BJ (cell line): ENCODE measurements around the gene ZNF460. TPM values are rescaled to one million over a fixed set of nuclear protein-coding genes. Genes with fewer than 3 reads are reported as not detected.

ENCODE experiments used
- CTCF ChIA-PET: fragments of 350-600 bp; formaldehyde crosslinking; extraction: SDS; loops from one replicate; lab custom pipeline; 2021; ENCODE audit warnings: antibody characterized with exemption, inconsistent platforms; lab: Yijun Ruan, JAX
- POLR2A ChIA-PET: fragments of 300-600 bp; sonication (Branson Sonifier 250); formaldehyde crosslinking; extraction: SDS; loops from one replicate; lab custom pipeline; 2021; ENCODE audit warnings: antibody characterized with exemption; lab: Charles Lee
- DNase-seq: peaks from one replicate; pipeline ENCODE4 v3.0.0-alpha.2; 2011; ENCODE audit warnings: low read depth
- H3K27me3 ChIP-seq: 2 replicates; pipeline ENCODE4 v1.6.0; 2011; ENCODE audit warnings: low read length; ENCODE audit not compliant: control insufficient read depth, insufficient read depth
- H3K36me3 ChIP-seq: 2 replicates; pipeline ENCODE4 v1.5.1; 2011; ENCODE audit warnings: low read length; ENCODE audit not compliant: control insufficient read depth, insufficient read depth
- H3K4me3 ChIP-seq: 2 replicates; pipeline ENCODE4 v1.5.1; 2011; ENCODE audit warnings: low read depth, mild to moderate bottlenecking, control low read depth, low read length
- CTCF ChIP-seq: IDR thresholded peaks from 2 replicates; pipeline ENCODE4 v1.5.1; 2011; ENCODE audit warnings: low read depth, mild to moderate bottlenecking, control low read depth, inconsistent platforms, low read length, moderate library complexity; ENCODE audit not compliant: insufficient read depth
- polyA plus RNA-seq: library from polyadenylated mRNA; depleted of rRNA; stranded (reverse); fragments of >200 nt; gene quantifications from 2 replicates; pipeline ENCODE4 v1.2.3, GENCODE V29; 2011

Gene ZNF460
- polyA plus RNA-seq, 1 experiment = 11.7 TPM

DNA sequence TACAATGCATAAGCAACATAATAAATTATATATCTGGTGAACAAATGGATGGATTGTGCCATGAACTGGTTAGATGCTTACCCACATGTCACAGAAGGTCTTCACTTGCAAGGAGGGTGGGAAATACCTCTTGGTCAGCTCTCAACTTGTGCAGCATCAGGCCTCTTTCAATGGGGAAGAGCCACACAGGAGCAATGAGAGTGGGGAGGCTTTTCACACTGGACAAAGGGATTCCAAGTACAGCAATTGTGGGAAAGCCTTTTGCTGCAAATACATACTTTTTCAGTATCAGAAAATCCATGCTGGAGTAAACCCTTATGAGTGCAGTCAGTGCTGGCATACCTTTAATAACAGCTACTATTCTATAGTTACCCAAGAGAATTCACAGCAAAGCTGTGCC lies 28.2 kb downstream of the ZNF460 start:
- POLR2A ChIA-PET = no interaction called here
- CTCF ChIA-PET = no interaction called here
- no peak for TF ChIP-seq CTCF
- Histone ChIP-seq H3K4me3 (no peak overlapping the region), H3K36me3 (0 out of 2 replicates have a peak, but pooled peaks cover 2% of the 10 kb centered on the region), H3K27me3 (no peaks in the 10 kb centered on the region)
- DNase-seq = no peak

DNA sequence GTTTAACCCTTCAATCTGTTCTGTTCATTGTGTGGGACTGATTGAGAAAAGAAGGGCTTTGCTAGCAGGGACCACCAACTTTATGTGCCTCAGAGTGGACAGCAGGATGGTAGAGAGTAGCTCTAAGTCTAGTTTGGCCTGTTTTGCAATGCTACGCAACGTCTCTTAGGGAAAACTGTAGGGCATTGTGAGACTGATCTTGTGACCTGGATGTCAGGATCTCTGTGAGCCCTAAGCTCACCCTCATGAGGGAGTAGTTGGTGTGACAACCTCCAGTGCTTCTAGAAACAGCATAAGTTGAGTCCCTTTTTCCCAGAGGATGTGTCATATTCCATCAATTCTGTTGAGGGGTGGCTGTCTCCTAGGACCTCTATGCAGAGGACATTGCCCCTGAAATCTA lies 30.5 kb downstream of the ZNF460 start:
- DNase-seq = no peak
- ChIA-PET CTCF (interaction anchor here (1.1 kb wide), 1 partner anchor 15 kb away, joined by 4 read pairs; no protein-coding TSS in a partner anchor), POLR2A (no interaction called here)
- peaks cover 2% of the 10 kb centered on the region; the same call in 1 of the 2 replicates for H3K27me3 ChIP-seq
- no peaks in the 10 kb centered on the region for H3K36me3 ChIP-seq
- H3K4me3 ChIP-seq = no peak overlapping the region
- TF ChIP-seq CTCF = no peak

DNA sequence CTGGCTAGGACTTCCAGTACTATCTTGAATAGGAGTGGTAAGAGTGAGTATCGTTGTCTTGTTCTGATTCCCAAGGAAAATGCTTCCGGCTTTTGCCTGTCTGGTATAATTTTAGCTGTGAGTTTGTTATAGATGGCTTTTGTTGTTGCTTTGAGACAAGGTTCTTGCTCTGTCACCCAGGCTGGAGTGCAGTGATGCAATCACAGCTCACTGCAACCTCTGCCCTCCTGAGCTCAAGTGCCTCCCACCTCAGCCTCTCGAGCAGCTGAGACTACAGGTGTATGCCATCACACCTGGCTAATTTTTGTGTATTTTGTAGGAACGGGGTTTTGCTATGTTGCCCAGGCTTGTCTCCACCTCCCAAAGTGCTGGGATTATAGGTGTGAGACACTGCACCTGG lies 33.9 kb downstream of the ZNF460 start:
- no peak for DNase-seq
- H3K27me3 ChIP-seq = peaks cover 10% of the 10 kb centered on the region
- TF ChIP-seq CTCF = no peak
- H3K4me3 ChIP-seq = no peak overlapping the region
- ChIA-PET POLR2A (interaction anchor here (0.5 kb wide), 1 partner anchor 16 kb away, joined by 3 read pairs; no protein-coding TSS in a partner anchor), CTCF (no interaction called here)
- no peaks in the 10 kb centered on the region for H3K36me3 ChIP-seq

GRCh38 chr19:57317503-57317902 lies 37.2 kb downstream of the ZNF460 start:
- POLR2A ChIA-PET = no interaction called here
- no peak for TF ChIP-seq CTCF
- H3K36me3 ChIP-seq = no peaks in the 10 kb centered on the region
- DNase-seq = no peak
- H3K4me3 ChIP-seq = peak overlapping the region; percentile 19; the same call in 1 of the 2 replicates
- peaks cover 10% of the 10 kb centered on the region for H3K27me3 ChIP-seq
- CTCF ChIA-PET = no interaction called here

DNA sequence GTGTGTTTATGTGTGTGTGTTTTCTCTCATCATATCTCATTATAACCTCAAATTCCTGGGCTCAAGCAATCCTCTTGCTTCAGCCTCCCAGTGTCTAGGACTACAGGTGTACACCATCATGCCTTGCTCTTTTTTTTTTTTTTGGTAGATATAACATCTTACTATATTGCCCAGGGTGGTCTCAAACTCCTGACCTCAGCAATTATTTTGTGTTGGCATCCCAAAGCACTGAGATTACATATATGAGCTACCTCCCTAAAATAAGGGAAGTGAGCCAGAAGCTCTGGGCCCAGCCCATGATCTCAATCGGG lies 39.5 kb downstream of the ZNF460 start:
- ChIA-PET CTCF (no interaction called here), POLR2A (interaction anchor here (0.6 kb wide), 1 partner anchor 16 kb away, joined by 6 read pairs; no protein-coding TSS in a partner anchor)
- TF ChIP-seq CTCF = no peak
- DNase-seq = no peak
- Histone ChIP-seq H3K4me3 (peak overlapping the region; percentile 89), H3K36me3 (peaks cover 6% of the 10 kb centered on the region), H3K27me3 (peaks cover 10% of the 10 kb centered on the region)
